ENCODE results near the gene CMTM5.
"Not testable (repeated sequence)": the region's sequence is repeated elsewhere in the genome, so short reads cannot be mapped to it uniquely, and the experiment has no call there.

Gene CMTM5

DNA sequence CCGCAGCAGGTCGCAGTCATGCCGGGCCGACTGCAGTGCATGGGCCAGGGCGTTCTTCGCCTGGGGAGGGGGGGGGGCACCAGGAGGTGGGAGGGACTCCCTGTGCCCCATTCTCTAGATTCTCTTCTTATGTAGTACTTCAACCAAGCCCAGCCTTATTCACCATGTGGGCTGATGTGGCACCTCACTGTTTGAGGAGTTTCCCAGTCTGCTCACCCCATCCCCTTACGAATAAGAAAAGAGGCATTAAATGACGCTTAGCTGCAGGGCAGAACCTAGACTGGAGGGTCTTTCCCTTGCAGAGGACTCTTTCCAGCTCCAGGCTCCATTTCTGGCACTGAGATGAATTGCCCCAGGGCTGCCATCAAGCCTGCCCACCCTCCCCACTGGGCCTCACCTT is 12.2 kb downstream of the CMTM5 start:
- TF ChIP-seq CTCF (conservative IDR thresholded peaks at IDR 0.05; ENCODE audit: low read depth, low read length), result no peak
- DNase-seq (ENCODE audit: low read depth), result no peak
- H3K4me3 ChIP-seq (ENCODE audit: low read depth, low read length), result no peak overlapping the region

DNA sequence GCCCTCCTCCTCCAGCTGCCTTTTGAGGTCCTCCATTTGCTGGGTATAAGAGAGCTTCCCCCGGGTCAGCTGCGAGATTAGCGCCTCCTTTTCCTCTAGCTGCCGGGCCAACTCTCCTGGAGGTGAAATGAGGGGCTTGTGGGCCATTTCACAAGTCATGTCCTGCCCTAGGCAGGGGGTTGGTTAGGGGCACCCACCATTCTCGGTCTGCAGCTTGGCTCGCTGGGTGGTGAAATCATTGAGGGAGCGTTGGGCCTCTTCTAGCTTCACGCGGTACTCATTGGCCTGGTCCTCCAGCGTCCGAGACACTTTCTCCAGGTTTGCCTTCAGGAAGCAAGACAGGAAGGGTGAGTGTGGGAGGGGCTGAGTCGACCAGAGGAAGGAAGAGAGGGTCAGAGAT is 12.6 kb downstream of the CMTM5 start:
- no peak overlapping the region for H3K4me3 ChIP-seq (ENCODE audit: low read depth, low read length)
- DNase-seq (ENCODE audit: low read depth), result no peak
- no peak for TF ChIP-seq CTCF (conservative IDR thresholded peaks at IDR 0.05; ENCODE audit: low read depth, low read length)

DNA sequence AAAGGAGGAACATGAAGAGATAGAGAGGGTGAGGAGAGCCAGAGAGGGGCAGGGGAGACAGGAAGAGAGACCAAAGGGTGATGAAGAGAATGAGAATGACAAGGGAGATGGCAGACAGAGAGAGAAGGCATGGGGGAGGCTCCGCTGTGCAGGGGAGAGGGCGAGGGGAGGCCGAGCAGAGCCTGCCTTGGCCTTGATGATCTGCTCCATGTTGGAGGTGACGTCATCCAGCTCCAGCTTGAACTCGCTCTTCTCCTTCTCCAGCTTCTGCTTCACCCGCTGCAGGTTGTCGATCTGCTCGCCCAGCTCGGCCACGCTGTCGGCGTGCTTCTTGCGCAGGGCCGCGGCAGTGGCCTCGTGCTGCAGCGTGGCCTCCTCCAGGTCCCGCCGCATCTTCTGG is 13.0 kb downstream of the CMTM5 start:
- not testable (repeated sequence) for H3K4me3 ChIP-seq (ENCODE audit: low read depth, low read length); DNase-seq (ENCODE audit: low read depth)

DNA sequence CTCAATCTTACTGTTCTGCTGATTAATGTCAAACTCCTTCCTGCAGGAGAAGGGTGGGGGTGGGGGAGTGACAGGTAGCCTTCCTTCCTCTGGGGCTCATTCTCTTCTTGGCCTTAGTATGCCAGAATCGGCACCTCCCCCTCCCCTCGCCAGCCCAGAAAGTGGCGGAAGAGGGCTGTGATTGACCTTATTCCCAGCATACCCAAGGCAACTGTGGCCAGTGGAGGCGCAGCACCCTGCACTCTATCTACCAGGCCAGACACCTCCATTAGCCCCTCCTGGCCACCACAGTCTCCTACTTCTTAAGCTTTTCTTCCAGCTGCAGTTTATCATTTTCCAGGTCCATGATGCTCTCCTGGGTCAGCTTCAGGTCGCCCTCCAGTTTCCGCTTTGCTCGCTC is 15.8 kb downstream of the CMTM5 start:
- TF ChIP-seq CTCF (conservative IDR thresholded peaks at IDR 0.05; ENCODE audit: low read depth, low read length), result no peak
- DNase-seq (ENCODE audit: low read depth), result no peak

GRCh38 chr14:23396126-23396525 is 19.3 kb downstream of the CMTM5 start:
- DNase-seq (ENCODE audit: low read depth), result no peak
- no peak overlapping the region for H3K4me3 ChIP-seq (ENCODE audit: low read depth, low read length)
- TF ChIP-seq CTCF (conservative IDR thresholded peaks at IDR 0.05; ENCODE audit: low read depth, low read length), result no peak

More for the DNA sequence above, 15.8 kb downstream of the CMTM5 start:
- H3K4me3 ChIP-seq (ENCODE audit: low read depth, low read length), result no peak overlapping the region

DNA sequence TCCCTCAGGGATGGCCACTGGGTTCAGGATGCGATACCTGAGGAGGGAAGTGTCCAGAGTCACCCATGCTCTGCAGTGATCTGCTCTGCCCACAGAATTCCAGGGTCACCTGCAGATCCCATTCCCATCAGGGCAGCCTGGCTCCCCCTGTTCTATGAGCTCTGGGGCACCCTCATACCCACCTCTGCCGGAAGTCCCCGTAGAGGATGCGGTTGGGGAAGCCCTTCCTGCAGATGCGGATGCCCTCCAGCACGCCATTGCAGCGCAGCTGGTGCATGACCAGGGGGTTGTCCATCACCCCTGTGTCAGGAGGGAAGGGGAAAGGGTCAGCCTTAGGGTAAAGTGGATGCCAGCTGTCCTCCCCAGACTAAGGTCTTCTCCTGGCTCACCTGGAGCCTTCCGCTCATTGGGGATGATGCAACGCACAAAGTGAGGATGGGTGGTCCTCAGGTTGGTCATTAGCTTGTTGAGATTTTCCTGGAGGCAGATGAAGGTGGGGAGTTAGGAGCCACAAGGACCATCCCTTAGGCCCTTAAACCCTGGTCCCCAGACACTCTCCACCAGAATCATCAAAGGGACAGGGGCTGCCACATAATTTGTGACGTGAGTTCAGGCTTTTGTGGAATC is 20.0 kb downstream of the CMTM5 start:
- no peak for TF ChIP-seq CTCF (conservative IDR thresholded peaks at IDR 0.05; ENCODE audit: low read depth, low read length)
- no peak for DNase-seq (ENCODE audit: low read depth)
- no peak overlapping the region for H3K4me3 ChIP-seq (ENCODE audit: low read depth, low read length)

- no peak overlapping the region for H3K4me3 ChIP-seq (ENCODE audit: low read depth, low read length)
- TF ChIP-seq CTCF (conservative IDR thresholded peaks at IDR 0.05; ENCODE audit: low read depth, low read length), result no peak
- no peak for DNase-seq (ENCODE audit: low read depth)
Measured at GRCh38 chr14:23398348-23398747, 21.5 kb downstream of the CMTM5 start.

Data from choroid plexus epithelial cell (primary cell).